Measurements from ENCODE around the gene SH3GL2.

Gene SH3GL2

DNA sequence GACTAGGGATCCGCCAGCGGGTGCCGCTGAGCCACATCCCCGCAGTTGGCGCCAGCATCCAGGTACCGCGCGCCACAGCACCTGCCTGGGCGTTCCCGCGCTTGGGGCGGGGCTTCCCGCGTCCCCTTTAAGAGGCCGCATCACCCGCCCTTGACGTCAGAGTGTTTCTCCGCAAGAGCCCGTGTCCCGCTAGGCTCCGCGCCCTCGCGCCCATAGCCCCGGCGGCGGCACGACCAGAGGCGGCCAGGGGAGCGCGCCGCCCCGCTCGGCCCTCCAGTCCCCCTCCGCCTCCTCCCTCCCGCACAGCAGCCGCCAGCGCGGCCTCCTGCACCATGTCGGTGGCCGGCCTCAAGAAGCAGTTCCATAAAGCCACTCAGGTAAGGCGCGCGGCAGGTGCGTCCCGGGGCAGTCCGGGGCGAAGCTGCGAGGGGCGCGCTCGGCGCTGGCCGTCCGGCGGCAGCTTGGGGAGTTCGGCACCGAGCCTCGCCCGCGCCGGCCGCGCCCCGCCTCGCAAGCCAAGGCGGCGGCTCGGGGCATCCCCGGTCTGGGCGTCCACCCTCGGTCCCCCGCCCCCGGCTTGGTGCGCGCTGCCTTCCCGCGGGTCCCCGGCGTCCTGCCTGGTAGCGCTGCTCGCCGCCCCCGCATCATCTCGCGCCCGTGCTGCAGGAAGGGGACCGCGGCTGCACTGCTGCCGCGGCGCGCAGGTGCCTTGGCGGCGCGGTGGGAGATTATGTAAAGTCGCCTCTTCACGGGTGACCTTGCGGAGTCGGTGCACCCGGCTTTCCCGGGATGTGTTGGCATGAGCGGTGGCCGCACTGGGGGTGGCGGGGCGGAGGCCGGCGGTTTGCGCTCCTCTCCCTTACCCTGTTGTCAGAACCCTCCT, at the start of gene SH3GL2:
Gene SH3GL2, plus strand, starts transcription at position 156 of the 883 bp plus-strand sequence.
- DNase-seq: peak; percentile 90

DNA sequence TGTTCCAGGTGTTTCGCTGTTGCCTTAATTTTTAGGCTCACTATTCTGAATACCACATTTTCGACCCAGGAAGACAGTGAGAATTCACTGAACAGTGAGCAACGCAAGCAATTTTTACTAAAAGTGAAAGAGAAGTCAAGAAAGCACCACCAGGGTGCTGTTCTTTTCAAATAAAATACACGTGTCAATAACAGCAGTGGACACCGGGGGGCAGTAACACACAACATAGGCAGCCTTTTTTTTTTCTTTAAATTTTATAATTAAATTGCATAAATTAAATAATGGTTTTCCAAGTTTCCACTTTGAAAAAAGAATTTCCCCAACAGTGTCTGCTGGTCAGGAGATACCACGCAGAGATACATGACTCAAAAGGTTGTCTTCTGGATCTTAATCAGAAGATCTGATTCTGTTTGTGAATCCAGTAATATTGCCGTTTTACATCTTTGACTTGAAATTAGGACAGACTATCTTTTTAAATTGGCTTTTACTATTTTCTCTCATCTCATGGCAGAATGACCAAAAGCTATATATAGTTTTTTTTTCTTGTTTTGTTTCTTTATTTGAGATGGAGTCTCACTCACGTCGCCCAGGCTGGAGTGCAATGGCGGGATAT, 47.1 kb upstream of the SH3GL2 start:
- DNase-seq: peak; percentile 49

DNA sequence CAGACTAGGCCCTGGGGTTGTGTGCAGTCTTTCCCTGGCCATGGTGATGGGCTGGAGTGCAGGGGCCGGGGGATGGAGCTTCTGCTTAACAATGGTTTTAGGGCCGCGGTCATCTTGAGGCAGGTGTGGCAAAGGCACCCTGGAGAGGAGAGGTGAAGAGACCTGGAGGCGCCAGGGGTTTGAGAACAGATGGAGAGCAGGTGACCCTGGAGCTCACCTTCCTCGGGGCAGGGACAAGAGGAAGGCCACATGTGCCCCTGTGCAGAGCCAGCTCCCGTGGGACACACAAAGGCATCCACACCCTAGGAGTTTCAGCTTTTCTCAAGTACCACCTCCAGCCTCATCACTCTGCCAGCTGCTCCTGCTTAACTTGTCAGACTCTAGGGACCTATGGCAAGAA, 46.4 kb upstream of the SH3GL2 start:
- DNase-seq: no peak

GRCh38 chr9:17535176-17535575, 43.7 kb upstream of the SH3GL2 start:
- no peak for DNase-seq

- no peak for DNase-seq
Observed at GRCh38 chr9:17536027-17536426, 42.8 kb upstream of the SH3GL2 start.

GRCh38 chr9:17551023-17551422, 27.8 kb upstream of the SH3GL2 start:
- no peak for DNase-seq

DNA sequence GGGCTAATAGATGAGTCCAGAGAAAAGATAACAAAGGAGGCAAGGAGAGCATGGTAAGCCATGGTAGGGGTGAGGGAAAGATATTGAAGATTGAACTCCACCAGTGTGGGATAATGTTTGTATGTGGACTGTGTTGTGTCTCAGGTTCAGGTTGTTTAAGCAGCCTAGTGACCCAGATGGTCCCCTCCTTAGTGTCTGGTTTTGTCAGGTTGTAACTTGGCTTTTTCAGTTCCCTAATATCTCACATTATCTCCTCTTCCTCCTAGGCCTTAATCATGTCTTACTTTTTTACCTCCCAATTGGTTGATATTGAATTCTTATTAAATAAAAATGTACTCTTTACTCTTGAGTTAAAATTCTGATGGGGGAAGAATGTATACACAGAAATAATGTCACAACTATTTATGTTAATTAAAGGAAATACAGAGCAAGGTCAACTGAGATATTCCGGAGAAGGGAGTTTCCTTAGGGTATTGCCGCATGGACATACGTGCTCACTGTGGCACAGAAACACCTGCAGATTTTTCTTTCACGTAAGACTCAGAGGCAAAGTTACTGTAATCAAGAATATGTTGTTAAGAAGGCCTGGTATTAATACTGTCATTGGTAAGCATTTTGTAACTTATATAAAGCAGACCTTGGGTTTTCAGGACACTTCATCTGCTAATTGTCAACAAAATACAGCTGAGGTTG, 23.4 kb upstream of the SH3GL2 start:
- no peak for DNase-seq

DNA sequence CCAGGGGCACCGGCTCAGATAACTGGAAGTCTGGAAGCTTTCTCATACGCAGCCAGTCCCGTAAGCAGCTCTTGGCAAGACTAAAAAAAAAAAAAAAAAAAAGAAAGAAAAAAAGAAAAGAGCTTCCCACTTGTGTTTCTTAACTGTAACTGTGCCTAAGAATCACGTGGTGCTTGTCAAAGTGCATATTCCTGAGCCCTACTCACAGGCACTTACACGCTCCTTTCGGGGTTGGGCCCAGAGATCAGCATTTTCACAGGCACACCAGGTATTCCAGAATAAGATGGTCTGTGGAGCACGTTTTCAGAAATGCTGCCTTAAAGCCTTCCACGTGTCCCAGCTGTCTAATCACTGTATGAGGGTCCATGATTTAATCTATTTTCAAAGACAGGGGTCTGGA, 22.6 kb upstream of the SH3GL2 start:
- no peak for DNase-seq

DNA sequence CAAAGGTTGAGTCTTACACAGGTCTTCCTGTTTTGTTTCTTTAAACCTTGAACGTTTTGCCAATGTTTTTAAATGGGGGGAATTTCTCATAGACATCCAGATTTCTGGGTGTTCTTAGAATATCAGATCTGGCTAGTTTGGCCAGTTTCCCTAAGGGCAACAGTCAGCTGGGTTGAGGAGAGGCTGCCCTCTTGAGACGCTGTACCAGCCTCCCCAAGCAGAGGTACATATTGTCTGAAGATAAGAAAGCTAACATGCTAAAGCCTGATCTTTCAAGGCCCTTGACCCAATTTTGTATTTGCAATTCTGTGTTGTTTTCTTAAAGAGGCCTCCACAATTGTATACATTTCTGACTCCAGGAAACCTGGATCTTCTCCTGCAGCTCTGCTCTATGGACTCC, 21.9 kb upstream of the SH3GL2 start:
- DNase-seq: no peak

- DNase-seq: no peak
Observed at GRCh38 chr9:17571825-17572224, 7.0 kb upstream of the SH3GL2 start.

GRCh38 chr9:17574342-17574741, 4.5 kb upstream of the SH3GL2 start:
- no peak for DNase-seq

DNA sequence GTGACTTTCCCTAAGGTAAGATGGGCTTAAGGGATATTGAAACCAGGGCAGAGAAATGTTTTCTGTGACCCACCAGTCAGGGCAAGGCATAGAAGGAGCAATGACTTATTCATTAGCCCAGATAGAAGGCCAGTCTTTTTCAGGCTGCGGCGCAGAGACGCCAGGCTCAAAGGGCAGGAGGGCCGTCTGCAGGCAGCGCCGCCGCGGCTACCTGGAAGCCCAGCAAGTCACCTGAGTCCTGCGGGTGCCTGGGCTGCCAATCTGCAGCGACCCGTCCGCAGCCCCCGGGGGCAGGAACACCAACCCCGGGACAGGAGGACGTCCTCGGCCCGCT, 322 bp upstream of the SH3GL2 start:
- DNase-seq: no peak

DNA sequence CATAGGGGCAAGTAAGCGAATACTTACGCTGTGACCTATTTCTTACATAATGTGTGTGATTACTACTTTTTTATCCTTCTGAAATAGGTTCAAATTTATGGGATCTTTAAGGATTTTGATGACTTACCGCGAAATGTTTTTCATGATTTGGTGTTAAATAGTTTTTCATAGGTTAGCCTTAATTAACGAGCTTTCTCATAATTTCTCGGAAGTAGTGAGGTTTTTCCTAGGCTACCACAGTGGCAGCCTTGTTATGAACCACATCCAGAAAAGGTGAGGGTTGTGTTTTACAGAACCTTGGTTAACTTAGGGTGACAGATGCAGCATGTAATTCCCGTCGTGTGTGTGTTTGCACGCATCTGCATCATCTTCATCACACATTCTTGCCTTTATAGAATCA, 1.3 kb downstream of the SH3GL2 start:
- DNase-seq: no peak

GRCh38 chr9:17587113-17587512, 8.2 kb downstream of the SH3GL2 start:
- DNase-seq: no peak

DNA sequence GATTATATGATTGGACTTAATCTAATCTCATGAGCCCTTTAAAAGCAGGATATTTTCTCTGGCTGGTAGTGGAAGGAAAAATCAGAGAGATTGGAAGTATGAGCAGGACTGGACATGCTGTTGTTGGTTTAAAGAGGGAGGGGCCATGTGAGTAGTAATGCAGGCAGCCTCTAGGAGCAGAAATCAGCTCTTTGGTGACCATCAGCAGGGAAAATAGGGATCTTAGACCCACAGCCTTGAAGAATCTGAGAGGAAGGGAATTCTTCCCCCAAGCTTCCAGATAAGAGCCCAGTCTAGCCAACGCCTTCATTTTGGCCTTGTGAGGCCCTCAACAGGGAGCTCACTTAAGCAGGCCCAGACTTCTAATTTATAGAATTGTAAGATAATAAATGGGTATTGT, 9.5 kb downstream of the SH3GL2 start:
- DNase-seq: no peak

GRCh38 chr9:17588941-17589340, 10.1 kb downstream of the SH3GL2 start:
- DNase-seq: no peak

- no peak for DNase-seq
Observed at GRCh38 chr9:17589771-17590170, 10.9 kb downstream of the SH3GL2 start.

GRCh38 chr9:17594961-17595360, 16.1 kb downstream of the SH3GL2 start:
- no peak for DNase-seq

DNA sequence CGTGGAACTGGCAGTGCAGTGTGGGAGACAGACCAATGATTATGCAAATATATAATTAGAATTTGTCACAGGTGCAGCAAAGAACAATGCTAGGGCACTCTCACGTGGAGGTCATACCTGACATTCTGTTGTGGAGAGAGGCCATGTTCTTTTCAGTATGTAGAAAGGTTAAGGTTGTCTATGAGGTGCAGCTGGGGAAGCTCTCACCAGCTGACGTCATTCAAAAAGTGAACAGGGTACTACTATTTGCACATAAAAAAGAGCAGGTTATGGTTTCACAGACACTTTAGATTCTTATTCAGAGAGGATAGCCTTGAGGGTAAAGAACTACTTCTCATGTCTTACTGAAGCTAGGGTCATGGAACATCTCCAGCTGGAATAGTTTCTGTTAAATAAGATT, 19.1 kb downstream of the SH3GL2 start:
- no peak for DNase-seq

DNA sequence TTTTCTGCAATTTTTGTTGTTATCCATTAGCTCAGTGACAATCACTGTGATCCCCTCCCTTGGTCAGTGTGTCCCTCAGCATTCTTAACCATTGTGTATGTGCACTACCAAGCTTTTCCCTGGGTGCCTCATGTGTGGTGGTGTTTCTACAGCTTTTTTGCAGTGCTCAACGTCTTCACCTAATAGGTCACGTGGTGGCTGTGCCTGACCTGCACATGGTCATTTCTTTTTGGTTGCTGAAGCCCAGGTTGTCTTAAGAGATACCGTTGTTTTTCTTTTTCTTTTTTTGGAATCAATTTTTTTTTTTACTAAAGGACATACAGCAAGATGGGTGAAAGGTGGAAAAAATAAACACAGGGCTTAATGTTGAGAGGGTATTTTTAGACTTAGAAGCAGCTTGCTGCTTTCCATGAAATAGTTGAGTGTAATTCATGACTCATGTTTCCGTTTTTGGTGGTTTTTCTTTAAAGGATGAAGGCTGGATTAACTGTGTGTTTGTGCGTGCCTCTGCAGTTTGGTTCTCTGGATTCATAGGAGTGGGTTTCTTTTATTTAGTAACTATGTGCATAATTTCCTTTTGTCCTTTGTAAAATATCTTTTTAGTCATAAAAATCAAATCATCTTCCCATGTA, 22.2 kb downstream of the SH3GL2 start:
- DNase-seq: no peak

GRCh38 chr9:17604556-17604955, 25.7 kb downstream of the SH3GL2 start:
- DNase-seq: no peak

DNA sequence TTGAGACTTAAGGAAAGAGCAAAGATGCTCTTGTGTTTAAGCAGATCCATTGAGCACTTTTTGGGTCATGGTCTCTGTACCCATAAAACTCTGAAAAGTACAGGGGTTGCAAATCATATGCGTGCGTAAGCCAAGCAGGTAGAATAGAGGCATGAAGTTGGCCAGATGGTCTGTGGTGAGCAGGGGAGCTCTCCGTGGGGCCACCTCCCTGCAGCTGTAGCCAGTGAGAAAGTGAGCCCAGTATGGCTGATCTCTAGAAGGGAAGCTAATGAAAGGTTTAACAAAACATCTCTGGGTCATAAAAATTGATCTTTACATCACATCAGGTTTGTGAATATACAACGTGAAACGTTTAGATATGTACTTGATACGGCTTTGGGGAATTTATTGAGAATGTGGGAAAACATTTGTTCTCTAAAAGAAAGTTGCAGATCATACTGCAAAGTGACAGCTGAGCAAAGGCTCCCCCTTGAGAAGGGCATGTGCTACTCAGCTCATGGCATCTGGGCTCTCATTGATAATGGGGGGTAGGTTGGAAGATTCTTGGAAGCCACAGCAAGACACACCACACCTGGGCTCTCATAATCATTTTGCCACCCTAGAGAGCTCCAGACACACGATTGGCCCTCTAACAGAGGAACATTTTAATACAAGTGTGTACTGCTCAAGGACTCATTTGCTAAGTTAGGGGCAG, 30.6 kb downstream of the SH3GL2 start:
- DNase-seq: no peak

GRCh38 chr9:17611342-17611741, 32.5 kb downstream of the SH3GL2 start:
- DNase-seq: no peak
